Smooth muscle cell of bladder (primary cell): ENCODE data around the gene HAPLN1. TPM values are rescaled to one million over a fixed set of nuclear protein-coding genes. Genes with fewer than 3 reads are reported as not detected.

Source experiments
- total RNA-seq: library from RNA; depleted of rRNA; stranded (reverse); fragments of >200 nt; gene quantifications from 2 replicates; pipeline ENCODE4 v1.2.3, GENCODE V29; 2014

HAPLN1 gene
- total RNA-seq, result 0.28 and 0.55 TPM in 2 replicates

GRCh38 chr5:83720836-83721537 is at the start of gene HAPLN1:
HAPLN1 (minus strand) TSS chr5:83720855; CDS start chr5:83673523, 47,332 bp downstream.

Other genes with a start within 250 kb of the HAPLN1 start
- 452 and 607 TPM in 2 replicates for gene VCAN, start 249.1 kb downstream of the HAPLN1 start, total RNA-seq